HepG2 (cell line): ENCODE measurements around the gene GPR32. TPM values are rescaled to one million over a fixed set of nuclear protein-coding genes. Genes with fewer than 3 reads are reported as not detected.

ENCODE experiments used
- FOXA3 ChIP-seq: IDR thresholded peaks from 2 replicates; pipeline ENCODE4 v1.6.1; 2016; ENCODE audit warnings: missing genetic modification reagents, missing compliant biosample characterization
- HDAC1 ChIP-seq: sonication (generic); formaldehyde crosslinking; IDR thresholded peaks from 2 replicates; pipeline ENCODE4 v1.5.1; 2020; ENCODE audit warnings: mild to moderate bottlenecking, missing genetic modification reagents
- HDAC2 ChIP-seq: sonication (generic); formaldehyde crosslinking; IDR thresholded peaks from 2 replicates; pipeline ENCODE4 v1.4.0; 2020; ENCODE audit warnings: missing genetic modification reagents
- JUNB ChIP-seq: sonication (generic); formaldehyde crosslinking; IDR thresholded peaks from 2 replicates; pipeline ENCODE4 v1.8.0; 2022; ENCODE audit warnings: missing genetic modification reagents, mild to moderate bottlenecking, borderline replicate concordance
- KDM5A ChIP-seq: fragments of 200-600 bp; sonication (generic); IDR thresholded peaks from 2 replicates; pipeline ENCODE4 v1.7.0; 2018; ENCODE audit warnings: antibody characterized with exemption, mild to moderate bottlenecking, low read length, borderline replicate concordance
- KLF11 ChIP-seq: IDR thresholded peaks from 2 replicates; pipeline ENCODE4 v1.6.1; 2016; ENCODE audit warnings: missing compliant biosample characterization
- MBNL3 ChIP-seq: fragments of 250-450 bp; sonication (Bioruptor Pico); conservative IDR thresholded peaks from 2 replicates; pipeline ENCODE4 v1.8.0; 2022; ENCODE audit warnings: mild to moderate bottlenecking, inconsistent platforms
- NFE2L2 ChIP-seq: fragments of 150-350 bp; IDR thresholded peaks from 2 replicates; pipeline ENCODE4 v1.6.1; 2014; ENCODE audit warnings: low read length
- POLR2A ChIP-seq, 2 experiments: IDR thresholded peaks; 2 replicates each; pipeline ENCODE4 v1.6.1; 2011; ENCODE audit warnings: low read depth in 2 of 2, low read length in 2 of 2, mild to moderate bottlenecking in 1 of 2, moderate library complexity in 1 of 2; ENCODE audit not compliant: insufficient read depth in 1 of 2
- RBM22 ChIP-seq: fragments of 200-400 bp; formaldehyde crosslinking; optimal IDR thresholded peaks from 2 replicates; pipeline ENCODE3; 2017; ENCODE audit warnings: mild to moderate bottlenecking, low read length, moderate library complexity
- SNRNP70 ChIP-seq: fragments of 200-400 bp; formaldehyde crosslinking; IDR thresholded peaks from 2 replicates; pipeline ENCODE4 v1.6.1; 2017; ENCODE audit warnings: mild to moderate bottlenecking, low read depth, low read length, moderate library complexity
- STAT6 ChIP-seq: sonication (generic); formaldehyde crosslinking; IDR thresholded peaks from 2 replicates; pipeline ENCODE4 v1.4.0; 2020; ENCODE audit warnings: missing genetic modification reagents, mild to moderate bottlenecking, borderline replicate concordance
- TSC22D2 ChIP-seq: sonication (generic); formaldehyde crosslinking; IDR thresholded peaks from 2 replicates; pipeline ENCODE4 v1.5.1; 2020; ENCODE audit warnings: missing genetic modification reagents, mild to moderate bottlenecking, borderline replicate concordance
- ZBTB21 ChIP-seq: sonication (generic); formaldehyde crosslinking; IDR thresholded peaks from 2 replicates; pipeline ENCODE4 v1.4.0; 2020; ENCODE audit warnings: missing genetic modification reagents
- ZBTB26 ChIP-seq: IDR thresholded peaks from 2 replicates; pipeline ENCODE4 v1.6.1; 2016; ENCODE audit warnings: missing compliant biosample characterization, missing genetic modification reagents, borderline replicate concordance
- ZFP1 ChIP-seq: IDR thresholded peaks from 2 replicates; pipeline ENCODE4 v1.6.1; 2016
- ZFX ChIP-seq: sonication (generic); formaldehyde crosslinking; IDR thresholded peaks from 2 replicates; pipeline ENCODE4 v1.4.0; 2020; ENCODE audit warnings: mild to moderate bottlenecking, low read depth, missing genetic modification reagents, moderate library complexity
- ZNF263 ChIP-seq: sonication (generic); formaldehyde crosslinking; IDR thresholded peaks from 2 replicates; pipeline ENCODE4 v1.4.0; 2020; ENCODE audit warnings: missing genetic modification reagents
- ZNF501 ChIP-seq: sonication (generic); formaldehyde crosslinking; IDR thresholded peaks from 2 replicates; pipeline ENCODE4 v1.5.1; 2020; ENCODE audit warnings: mild to moderate bottlenecking, moderate library complexity, missing genetic modification reagents
- ZNF607 ChIP-seq: sonication (generic); formaldehyde crosslinking; IDR thresholded peaks from 2 replicates; pipeline ENCODE4 v1.5.1; 2020; ENCODE audit warnings: missing genetic modification reagents, mild to moderate bottlenecking, borderline replicate concordance
- ZNF615 ChIP-seq: sonication (generic); formaldehyde crosslinking; IDR thresholded peaks from 2 replicates; pipeline ENCODE4 v1.5.0; 2020; ENCODE audit warnings: mild to moderate bottlenecking, missing genetic modification reagents, borderline replicate concordance
- ZNF691 ChIP-seq: sonication (generic); formaldehyde crosslinking; IDR thresholded peaks from 2 replicates; pipeline ENCODE4 v1.4.0; 2020; ENCODE audit warnings: missing genetic modification reagents, low read depth, mild to moderate bottlenecking, borderline replicate concordance
- ZNF704 ChIP-seq: sonication (generic); formaldehyde crosslinking; IDR thresholded peaks from 2 replicates; pipeline ENCODE4 v1.8.1; 2023; ENCODE audit warnings: mild to moderate bottlenecking, inconsistent platforms, moderate library complexity, missing genetic modification reagents, borderline replicate concordance
- ZNF776 ChIP-seq: sonication (generic); formaldehyde crosslinking; IDR thresholded peaks from 2 replicates; pipeline ENCODE4 v1.4.0; 2020; ENCODE audit warnings: mild to moderate bottlenecking, missing genetic modification reagents
- ZNF792 ChIP-seq: IDR thresholded peaks from 2 replicates; pipeline ENCODE4 v1.6.1; 2016
- polyA plus RNA-seq, 8 experiments: library from polyadenylated mRNA; depleted of rRNA in 3 of 8; stranded (reverse) in 7 of 8; unstranded in 1 of 8; fragments of >200 nt; fragmentation: Illumina TruSeq in 4 of 8; extraction: Trizol in 4 of 8; gene quantifications; 2 replicates each; pipeline versions ENCODE4 v1.2.1 to v1.2.3, GENCODE V29; 2011 to 2016; ENCODE audit warnings: low read depth in 4 of 8, missing spikeins in 1 of 8, mixed read lengths in 1 of 8; ENCODE audit not compliant: insufficient read depth in 1 of 8
- total RNA-seq, 5 experiments: library from RNA; depleted of rRNA; stranded (reverse); fragments of >200 nt; fragmentation: Illumina TruSeq; extraction: Trizol; gene quantifications; 2 replicates each; pipeline ENCODE4 v1.2.3, GENCODE V29; 2016; ENCODE audit warnings: low read depth in 1 of 5
- TF ChIP-seq, protein P1 (sequence below): sonication (generic); formaldehyde crosslinking; IDR thresholded peaks from 2 replicates; pipeline ENCODE4 v1.4.0; 2020; ENCODE audit warnings: mild to moderate bottlenecking, missing genetic modification reagents

Gene GPR32
- total and polyA plus RNA-seq, 2 of the 13 experiments (the other 11 are each of a cell fraction or from before 2014, with no cell fraction given): not detected

DNA sequence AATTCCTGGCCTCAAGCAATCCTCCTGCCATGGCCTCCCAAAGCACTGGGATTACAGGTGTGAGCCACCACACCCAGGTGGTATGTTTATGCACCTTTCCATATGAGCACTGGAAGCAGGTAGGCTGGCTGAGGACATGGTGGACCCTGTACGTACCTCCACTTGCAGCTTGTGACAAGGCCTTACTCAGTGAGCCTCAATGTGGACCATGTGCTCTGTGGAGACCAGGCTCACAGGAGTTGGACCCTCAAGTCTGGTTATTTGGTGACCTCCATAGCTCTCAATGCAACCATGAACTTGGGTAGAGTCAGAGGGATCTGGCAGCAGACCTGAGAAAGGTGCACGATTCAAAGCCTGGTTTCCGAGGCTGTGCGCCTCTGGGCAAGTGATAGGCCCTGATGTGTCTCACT, 25.4 kb downstream of the GPR32 start (continued):
- TF ChIP-seq STAT6 (CRISPR knock-in tag): no peak
- TF ChIP-seq ZNF704 (CRISPR knock-in tag): no peak
- TF ChIP-seq ZFP1 (CRISPR knock-in tag): no peak
- 0 out of 2 replicates have a peak, but pooled peaks have one; percentile 11 for TF ChIP-seq HDAC2
- no peak for TF ChIP-seq ZNF607 (CRISPR knock-in tag)
- no peak for TF ChIP-seq ZNF691 (CRISPR knock-in tag)
- no peak for TF ChIP-seq KDM5A
- TF ChIP-seq KLF11: no peak
- TF ChIP-seq ZNF263: 0 out of 2 replicates have a peak, but pooled peaks have one; percentile 4
- no peak for TF ChIP-seq NFE2L2
- TF ChIP-seq, protein P1, sequence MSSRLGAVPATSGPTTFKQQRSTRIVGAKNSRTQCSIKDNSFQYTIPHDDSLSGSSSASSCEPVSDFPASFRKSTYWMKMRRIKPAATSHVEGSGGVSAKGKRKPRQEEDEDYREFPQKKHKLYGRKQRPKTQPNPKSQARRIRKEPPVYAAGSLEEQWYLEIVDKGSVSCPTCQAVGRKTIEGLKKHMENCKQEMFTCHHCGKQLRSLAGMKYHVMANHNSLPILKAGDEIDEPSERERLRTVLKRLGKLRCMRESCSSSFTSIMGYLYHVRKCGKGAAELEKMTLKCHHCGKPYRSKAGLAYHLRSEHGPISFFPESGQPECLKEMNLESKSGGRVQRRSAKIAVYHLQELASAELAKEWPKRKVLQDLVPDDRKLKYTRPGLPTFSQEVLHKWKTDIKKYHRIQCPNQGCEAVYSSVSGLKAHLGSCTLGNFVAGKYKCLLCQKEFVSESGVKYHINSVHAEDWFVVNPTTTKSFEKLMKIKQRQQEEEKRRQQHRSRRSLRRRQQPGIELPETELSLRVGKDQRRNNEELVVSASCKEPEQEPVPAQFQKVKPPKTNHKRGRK: no peak
- 0 out of 2 replicates have a peak, but pooled peaks have one; percentile 3 for TF ChIP-seq ZFX (CRISPR knock-in tag)
- no peak for TF ChIP-seq TSC22D2
- no peak for TF ChIP-seq ZBTB26 (CRISPR knock-in tag)
- TF ChIP-seq RBM22: peak; percentile 10
- peak; percentile 37 to 45; a peak in 1 of 4 replicates for TF ChIP-seq POLR2A (IDR thresholded peaks at IDR 0.05; ENCODE audit: insufficient read depth in 1 of 2, low read depth in 2 of 2, low read length in 2 of 2)
- TF ChIP-seq ZNF615 (CRISPR knock-in tag): no peak
- TF ChIP-seq ZNF776 (CRISPR knock-in tag): no peak
- TF ChIP-seq MBNL3 (CRISPR knock-in tag): no peak
- TF ChIP-seq HDAC1 (CRISPR knock-in tag): no peak
- TF ChIP-seq ZNF792 (CRISPR knock-in tag): no peak
- no peak for TF ChIP-seq FOXA3 (CRISPR knock-in tag)
- no peak for TF ChIP-seq SNRNP70
- no peak for TF ChIP-seq JUNB
- no peak for TF ChIP-seq ZBTB21 (CRISPR knock-in tag)
- TF ChIP-seq ZNF501 (CRISPR knock-in tag): no peak
